GM12878 (cell line): ENCODE results near the gene IER3. TPM values are rescaled to one million over a fixed set of nuclear protein-coding genes. Genes with fewer than 3 reads are reported as not detected.

ENCODE experiments used
- BHLHE40 ChIP-seq, 2 experiments: fragments of 450-650 bp in 1 of 2; IDR thresholded peaks; 2 replicates each; pipeline ENCODE4 v1.6.1; 2011 to 2017; ENCODE audit warnings: low read depth in 2 of 2, borderline replicate concordance in 1 of 2, improper control_type of control experiment in 1 of 2, low read length in 1 of 2, mild to moderate bottlenecking in 1 of 2
- DPF2 ChIP-seq: fragments of 450-650 bp; IDR thresholded peaks from 2 replicates; pipeline ENCODE4 v1.6.1; 2017; ENCODE audit warnings: mild to moderate bottlenecking
- EP300 ChIP-seq, 2 experiments: fragments of 150-350 bp in 1 of 2; IDR thresholded peaks; 2 replicates each; pipeline ENCODE4 v1.6.1; 2011 to 2012; ENCODE audit warnings: low read depth in 2 of 2, low read length in 2 of 2, borderline replicate concordance in 1 of 2, improper control_type of control experiment in 1 of 2, inconsistent platforms in 1 of 2; ENCODE audit not compliant: control insufficient read depth in 1 of 2
- ETV6 ChIP-seq, 2 experiments: fragments of 450-650 bp in 1 of 2; IDR thresholded peaks in 1 of 2; conservative IDR thresholded peaks in 1 of 2; 2 replicates each; pipeline ENCODE4 v1.6.1; 2014; ENCODE audit warnings: antibody characterized with exemption in 1 of 2, borderline replicate concordance in 1 of 2, low read depth in 1 of 2, mild to moderate bottlenecking in 1 of 2, moderate library complexity in 1 of 2
- MEF2B ChIP-seq: fragments of 450-650 bp; IDR thresholded peaks from 2 replicates; pipeline ENCODE4 v1.6.1; 2018; ENCODE audit warnings: mild to moderate bottlenecking, moderate library complexity; ENCODE audit not compliant: partially characterized antibody, poor library complexity, severe bottlenecking
- MTA2 ChIP-seq: fragments of 450-650 bp; IDR thresholded peaks from 2 replicates; pipeline ENCODE4 v1.6.1; 2016; ENCODE audit warnings: low read depth, mild to moderate bottlenecking, moderate library complexity
- PML ChIP-seq: IDR thresholded peaks from 2 replicates; pipeline ENCODE4 v1.6.1; 2012; ENCODE audit warnings: low read length, inconsistent platforms
- TCF12 ChIP-seq: IDR thresholded peaks from 2 replicates; pipeline ENCODE4 v1.6.1; 2011; ENCODE audit warnings: low read depth, mild to moderate bottlenecking, low read length
- YY1 ChIP-seq: IDR thresholded peaks from 2 replicates; pipeline ENCODE4 v1.6.1; 2011; ENCODE audit warnings: low read depth, mild to moderate bottlenecking, low read length
- ZZZ3 ChIP-seq: IDR thresholded peaks from 2 replicates; pipeline ENCODE4 v1.6.1; 2011; ENCODE audit warnings: low read depth; ENCODE audit not compliant: control insufficient read depth, insufficient read length
- polyA plus RNA-seq, 11 experiments: library from polyadenylated mRNA; depleted of rRNA in 4 of 11; unstranded in 6 of 11; stranded (reverse) in 5 of 11; fragments of >200 nt; fragmentation: Nextera tagmentation in 4 of 11; fragmentation: Illumina TruSeq in 1 of 11; extraction: Ambion mirVana in 4 of 11; extraction: Trizol in 1 of 11; gene quantifications; 1 replicate in 1 of 11; 2 replicates in 10 of 11; pipeline versions ENCODE4 v1.2.1 to v1.2.3, GENCODE V29; 2011 to 2016; ENCODE audit warnings: inconsistent platforms in 2 of 11, missing spikeins in 2 of 11, low read depth in 1 of 11
- total RNA-seq, 4 experiments: library from RNA; depleted of rRNA in 3 of 4; stranded (reverse); fragments of >200 nt in 3 of 4; fragmentation: Illumina TruSeq in 1 of 4; extraction: Trizol in 1 of 4; gene quantifications; 2 replicates each; pipeline versions ENCODE4 v1.2.1 to v1.2.3, GENCODE V29; 2013 to 2021
- TF ChIP-seq, protein P1 (sequence below): IDR thresholded peaks from 2 replicates; pipeline ENCODE4 v1.6.1; 2011; ENCODE audit warnings: borderline replicate concordance, low read depth, mild to moderate bottlenecking, moderate library complexity, low read length; ENCODE audit not compliant: insufficient read depth, poor library complexity, severe bottlenecking
- TF ChIP-seq, protein P2 (sequence below): fragments of 450-650 bp; IDR thresholded peaks from 2 replicates; pipeline ENCODE4 v1.6.1; 2017; ENCODE audit warnings: borderline replicate concordance
- TF ChIP-seq, protein P3 (sequence below): fragments of 450-650 bp; IDR thresholded peaks from 2 replicates; pipeline ENCODE4 v1.6.1; 2016; ENCODE audit warnings: mild to moderate bottlenecking
- TF ChIP-seq, protein P4 (sequence below): IDR thresholded peaks from 2 replicates; pipeline ENCODE4 v1.6.1; 2012; ENCODE audit warnings: low read depth, low read length, improper control_type of control experiment
- TF ChIP-seq, protein P5 (sequence below): IDR thresholded peaks from 2 replicates; pipeline ENCODE4 v1.6.1; 2011; ENCODE audit warnings: borderline replicate concordance, low read depth, mild to moderate bottlenecking, moderate library complexity, mixed read lengths, low read length; ENCODE audit not compliant: insufficient read depth; ENCODE audit errors: extremely low read length
- TF ChIP-seq, protein P6 (sequence below): fragments of 450-650 bp; IDR thresholded peaks from 2 replicates; pipeline ENCODE4 v1.6.1; 2017; ENCODE audit warnings: mild to moderate bottlenecking, moderate library complexity

IER3 gene
- total and polyA plus RNA-seq, 10 of the 15 experiments (the other 5 are each of a cell fraction or from before 2014, with no cell fraction given), result 1.9 to 100 (median 32.3) TPM

DNA sequence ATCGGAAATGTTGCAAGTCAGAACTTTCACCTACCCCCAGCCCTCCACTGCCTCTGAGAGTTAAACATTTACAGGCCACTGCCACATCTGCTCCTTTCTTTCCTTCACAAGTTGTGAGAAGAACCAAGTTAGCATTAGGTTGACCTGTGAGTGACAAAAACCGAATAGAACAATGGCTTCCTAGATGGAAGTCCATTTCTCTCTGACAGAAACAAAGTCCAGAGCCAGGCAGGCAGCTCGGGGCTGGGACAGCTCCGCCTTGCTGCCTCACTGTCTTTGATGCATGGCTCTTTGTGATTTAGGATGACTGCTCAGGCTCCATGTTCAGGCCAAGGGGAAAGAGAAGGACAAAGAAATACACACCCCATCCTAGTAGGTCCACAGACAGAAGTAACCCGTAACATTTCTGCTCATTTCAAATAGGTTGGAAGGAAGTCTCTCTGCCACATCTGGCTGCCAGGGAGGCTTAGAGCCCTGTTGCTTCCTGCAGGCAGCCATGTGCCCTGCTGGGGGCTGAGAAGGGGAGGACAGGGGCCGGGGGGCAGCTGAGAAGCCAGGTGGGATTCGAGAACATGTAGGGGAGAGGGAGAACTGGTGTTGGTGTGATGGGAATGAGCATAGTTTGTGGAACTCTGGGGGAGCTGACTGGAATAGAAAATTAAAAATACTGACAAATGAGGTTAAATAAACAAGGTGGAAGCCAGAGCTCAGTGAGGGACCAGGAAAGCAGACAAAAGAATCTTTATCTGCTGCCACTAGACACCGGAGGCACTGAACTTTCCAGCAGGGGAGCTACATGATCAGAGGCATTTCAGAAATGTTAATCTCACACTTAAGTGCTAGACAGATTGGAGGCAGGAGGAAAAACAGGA is 19.5 kb upstream of the IER3 start (continued):
- no peak for TF ChIP-seq ETV6 (conservative IDR thresholded peaks at IDR 0.05 in 1 of 2, IDR thresholded peaks at IDR 0.05 in 1 of 2; ENCODE audit: borderline replicate concordance in 1 of 2, low read depth in 1 of 2)
- TF ChIP-seq PML, result no peak
- TF ChIP-seq MEF2B, result peak; percentile 17
- TF ChIP-seq, protein P1, sequence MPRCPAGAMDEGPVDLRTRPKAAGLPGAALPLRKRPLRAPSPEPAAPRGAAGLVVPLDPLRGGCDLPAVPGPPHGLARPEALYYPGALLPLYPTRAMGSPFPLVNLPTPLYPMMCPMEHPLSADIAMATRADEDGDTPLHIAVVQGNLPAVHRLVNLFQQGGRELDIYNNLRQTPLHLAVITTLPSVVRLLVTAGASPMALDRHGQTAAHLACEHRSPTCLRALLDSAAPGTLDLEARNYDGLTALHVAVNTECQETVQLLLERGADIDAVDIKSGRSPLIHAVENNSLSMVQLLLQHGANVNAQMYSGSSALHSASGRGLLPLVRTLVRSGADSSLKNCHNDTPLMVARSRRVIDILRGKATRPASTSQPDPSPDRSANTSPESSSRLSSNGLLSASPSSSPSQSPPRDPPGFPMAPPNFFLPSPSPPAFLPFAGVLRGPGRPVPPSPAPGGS, result no peak
- TF ChIP-seq TCF12, result no peak
- TF ChIP-seq MTA2, result peak; percentile 67
- TF ChIP-seq EP300 (IDR thresholded peaks at IDR 0.05; ENCODE audit: borderline replicate concordance in 1 of 2, control insufficient read depth in 1 of 2, low read depth in 2 of 2, low read length in 2 of 2), result peak in 1 of 2 experiments; percentile 30; a peak in 1 of 4 replicates
- peak; percentile 25 to 45; a peak in 1 of 4 replicates for TF ChIP-seq BHLHE40 (IDR thresholded peaks at IDR 0.05; ENCODE audit: borderline replicate concordance in 1 of 2, low read depth in 2 of 2, low read length in 1 of 2)
- peak; percentile 42; the same call in 1 of the 2 replicates for TF ChIP-seq DPF2
- 0 out of 2 replicates have a peak, but pooled peaks have one; percentile 37 for TF ChIP-seq YY1
- TF ChIP-seq, protein P2, sequence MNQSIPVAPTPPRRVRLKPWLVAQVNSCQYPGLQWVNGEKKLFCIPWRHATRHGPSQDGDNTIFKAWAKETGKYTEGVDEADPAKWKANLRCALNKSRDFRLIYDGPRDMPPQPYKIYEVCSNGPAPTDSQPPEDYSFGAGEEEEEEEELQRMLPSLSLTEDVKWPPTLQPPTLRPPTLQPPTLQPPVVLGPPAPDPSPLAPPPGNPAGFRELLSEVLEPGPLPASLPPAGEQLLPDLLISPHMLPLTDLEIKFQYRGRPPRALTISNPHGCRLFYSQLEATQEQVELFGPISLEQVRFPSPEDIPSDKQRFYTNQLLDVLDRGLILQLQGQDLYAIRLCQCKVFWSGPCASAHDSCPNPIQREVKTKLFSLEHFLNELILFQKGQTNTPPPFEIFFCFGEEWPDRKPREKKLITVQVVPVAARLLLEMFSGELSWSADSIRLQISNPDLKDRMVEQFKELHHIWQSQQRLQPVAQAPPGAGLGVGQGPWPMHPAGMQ, result no peak
- TF ChIP-seq, protein P3, sequence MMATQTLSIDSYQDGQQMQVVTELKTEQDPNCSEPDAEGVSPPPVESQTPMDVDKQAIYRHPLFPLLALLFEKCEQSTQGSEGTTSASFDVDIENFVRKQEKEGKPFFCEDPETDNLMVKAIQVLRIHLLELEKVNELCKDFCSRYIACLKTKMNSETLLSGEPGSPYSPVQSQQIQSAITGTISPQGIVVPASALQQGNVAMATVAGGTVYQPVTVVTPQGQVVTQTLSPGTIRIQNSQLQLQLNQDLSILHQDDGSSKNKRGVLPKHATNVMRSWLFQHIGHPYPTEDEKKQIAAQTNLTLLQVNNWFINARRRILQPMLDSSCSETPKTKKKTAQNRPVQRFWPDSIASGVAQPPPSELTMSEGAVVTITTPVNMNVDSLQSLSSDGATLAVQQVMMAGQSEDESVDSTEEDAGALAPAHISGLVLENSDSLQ, result peak; percentile 49
- TF ChIP-seq, protein P4, sequence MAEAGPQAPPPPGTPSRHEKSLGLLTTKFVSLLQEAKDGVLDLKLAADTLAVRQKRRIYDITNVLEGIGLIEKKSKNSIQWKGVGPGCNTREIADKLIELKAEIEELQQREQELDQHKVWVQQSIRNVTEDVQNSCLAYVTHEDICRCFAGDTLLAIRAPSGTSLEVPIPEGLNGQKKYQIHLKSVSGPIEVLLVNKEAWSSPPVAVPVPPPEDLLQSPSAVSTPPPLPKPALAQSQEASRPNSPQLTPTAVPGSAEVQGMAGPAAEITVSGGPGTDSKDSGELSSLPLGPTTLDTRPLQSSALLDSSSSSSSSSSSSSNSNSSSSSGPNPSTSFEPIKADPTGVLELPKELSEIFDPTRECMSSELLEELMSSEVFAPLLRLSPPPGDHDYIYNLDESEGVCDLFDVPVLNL, result no peak
- TF ChIP-seq, protein P5, sequence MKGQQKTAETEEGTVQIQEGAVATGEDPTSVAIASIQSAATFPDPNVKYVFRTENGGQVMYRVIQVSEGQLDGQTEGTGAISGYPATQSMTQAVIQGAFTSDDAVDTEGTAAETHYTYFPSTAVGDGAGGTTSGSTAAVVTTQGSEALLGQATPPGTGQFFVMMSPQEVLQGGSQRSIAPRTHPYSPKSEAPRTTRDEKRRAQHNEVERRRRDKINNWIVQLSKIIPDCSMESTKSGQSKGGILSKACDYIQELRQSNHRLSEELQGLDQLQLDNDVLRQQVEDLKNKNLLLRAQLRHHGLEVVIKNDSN, result no peak
- TF ChIP-seq ZZZ3, result no peak
- TF ChIP-seq, protein P6, sequence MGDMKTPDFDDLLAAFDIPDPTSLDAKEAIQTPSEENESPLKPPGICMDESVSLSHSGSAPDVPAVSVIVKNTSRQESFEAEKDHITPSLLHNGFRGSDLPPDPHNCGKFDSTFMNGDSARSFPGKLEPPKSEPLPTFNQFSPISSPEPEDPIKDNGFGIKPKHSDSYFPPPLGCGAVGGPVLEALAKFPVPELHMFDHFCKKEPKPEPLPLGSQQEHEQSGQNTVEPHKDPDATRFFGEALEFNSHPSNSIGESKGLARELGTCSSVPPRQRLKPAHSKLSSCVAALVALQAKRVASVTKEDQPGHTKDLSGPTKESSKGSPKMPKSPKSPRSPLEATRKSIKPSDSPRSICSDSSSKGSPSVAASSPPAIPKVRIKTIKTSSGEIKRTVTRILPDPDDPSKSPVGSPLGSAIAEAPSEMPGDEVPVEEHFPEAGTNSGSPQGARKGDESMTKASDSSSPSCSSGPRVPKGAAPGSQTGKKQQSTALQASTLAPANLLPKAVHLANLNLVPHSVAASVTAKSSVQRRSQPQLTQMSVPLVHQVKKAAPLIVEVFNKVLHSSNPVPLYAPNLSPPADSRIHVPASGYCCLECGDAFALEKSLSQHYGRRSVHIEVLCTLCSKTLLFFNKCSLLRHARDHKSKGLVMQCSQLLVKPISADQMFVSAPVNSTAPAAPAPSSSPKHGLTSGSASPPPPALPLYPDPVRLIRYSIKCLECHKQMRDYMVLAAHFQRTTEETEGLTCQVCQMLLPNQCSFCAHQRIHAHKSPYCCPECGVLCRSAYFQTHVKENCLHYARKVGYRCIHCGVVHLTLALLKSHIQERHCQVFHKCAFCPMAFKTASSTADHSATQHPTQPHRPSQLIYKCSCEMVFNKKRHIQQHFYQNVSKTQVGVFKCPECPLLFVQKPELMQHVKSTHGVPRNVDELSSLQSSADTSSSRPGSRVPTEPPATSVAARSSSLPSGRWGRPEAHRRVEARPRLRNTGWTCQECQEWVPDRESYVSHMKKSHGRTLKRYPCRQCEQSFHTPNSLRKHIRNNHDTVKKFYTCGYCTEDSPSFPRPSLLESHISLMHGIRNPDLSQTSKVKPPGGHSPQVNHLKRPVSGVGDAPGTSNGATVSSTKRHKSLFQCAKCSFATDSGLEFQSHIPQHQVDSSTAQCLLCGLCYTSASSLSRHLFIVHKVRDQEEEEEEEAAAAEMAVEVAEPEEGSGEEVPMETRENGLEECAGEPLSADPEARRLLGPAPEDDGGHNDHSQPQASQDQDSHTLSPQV, result peak; percentile 76; the same call in 1 of the 2 replicates
